K562 (cell line): ENCODE results near the gene BRD3. TPM values are rescaled to one million over a fixed set of nuclear protein-coding genes. Genes with fewer than 3 reads are reported as not detected.

Source experiments
- FOS ChIP-seq: IDR thresholded peaks from 3 replicates; pipeline ENCODE4 v1.6.1; 2011; ENCODE audit not compliant: insufficient read length; ENCODE audit errors: extremely low read depth
- JUND ChIP-seq, 2 experiments: IDR thresholded peaks; 2 replicates in 1 of 2; 3 replicates in 1 of 2; pipeline ENCODE4 v1.6.1; 2011; ENCODE audit warnings: borderline replicate concordance in 2 of 2, low read depth in 2 of 2, low read length in 2 of 2, improper control_type of control experiment in 1 of 2, missing biosample characterization in 1 of 2, missing genetic modification characterization in 1 of 2, missing genetic modification reagents in 1 of 2
- PHTF2 ChIP-seq: fragments of 250-450 bp; sonication (Bioruptor Pico); IDR thresholded peaks from 2 replicates; pipeline ENCODE4 v1.5.0; 2021; ENCODE audit warnings: mild to moderate bottlenecking
- SMAD3 ChIP-seq: fragments of 450-650 bp; formaldehyde crosslinking; conservative IDR thresholded peaks from 2 replicates; pipeline ENCODE4 v1.4.0; 2020; ENCODE audit warnings: mild to moderate bottlenecking
- ZFPM2 ChIP-seq: fragments of 250-450 bp; sonication (Bioruptor Pico); IDR thresholded peaks from 2 replicates; pipeline ENCODE4 v1.5.1; 2022; ENCODE audit warnings: mild to moderate bottlenecking
- ZNF232 ChIP-seq: sonication (generic); formaldehyde crosslinking; IDR thresholded peaks from 2 replicates; pipeline ENCODE4 v1.8.0; 2022; ENCODE audit warnings: mild to moderate bottlenecking, missing genetic modification reagents
- ZNF668 ChIP-seq: fragments of 250-450 bp; sonication (Bioruptor Pico); IDR thresholded peaks from 2 replicates; pipeline ENCODE4 v1.8.0; 2022; ENCODE audit warnings: mild to moderate bottlenecking, inconsistent platforms
- polyA plus RNA-seq, 8 experiments: library from polyadenylated mRNA; depleted of rRNA in 4 of 8; stranded (reverse) in 5 of 8; unstranded in 3 of 8; fragments of >200 nt; fragmentation: Nextera tagmentation in 2 of 8; fragmentation: Illumina TruSeq in 1 of 8; extraction: Ambion mirVana in 2 of 8; extraction: Trizol in 1 of 8; gene quantifications; 2 replicates each; pipeline versions ENCODE4 v1.2.1 to v1.2.3, GENCODE V29; 2011 to 2014; ENCODE audit warnings: inconsistent platforms in 1 of 8, missing spikeins in 1 of 8
- total RNA-seq, 7 experiments: library from RNA; depleted of rRNA in 6 of 7; stranded (reverse); fragments of >200 nt in 6 of 7; fragmentation: Illumina TruSeq in 2 of 7; extraction: Trizol in 2 of 7; gene quantifications; 2 replicates each; pipeline versions ENCODE4 v1.2.1 to v1.2.3, GENCODE V29; 2011 to 2021; ENCODE audit warnings: low replicate concordance in 1 of 7
- TF ChIP-seq, protein P1 (sequence below): fragments of 200-600 bp; sonication (generic); IDR thresholded peaks from one replicate; pipeline ENCODE4 v1.6.1; 2012; ENCODE audit warnings: mild to moderate bottlenecking, low read depth, low read length, inconsistent platforms

BRD3 gene
- total and polyA plus RNA-seq, 9 of the 15 experiments (the other 6 are each of a cell fraction or from before 2014, with no cell fraction given): 0.82 to 37.1 (median 4.2) TPM

DNA sequence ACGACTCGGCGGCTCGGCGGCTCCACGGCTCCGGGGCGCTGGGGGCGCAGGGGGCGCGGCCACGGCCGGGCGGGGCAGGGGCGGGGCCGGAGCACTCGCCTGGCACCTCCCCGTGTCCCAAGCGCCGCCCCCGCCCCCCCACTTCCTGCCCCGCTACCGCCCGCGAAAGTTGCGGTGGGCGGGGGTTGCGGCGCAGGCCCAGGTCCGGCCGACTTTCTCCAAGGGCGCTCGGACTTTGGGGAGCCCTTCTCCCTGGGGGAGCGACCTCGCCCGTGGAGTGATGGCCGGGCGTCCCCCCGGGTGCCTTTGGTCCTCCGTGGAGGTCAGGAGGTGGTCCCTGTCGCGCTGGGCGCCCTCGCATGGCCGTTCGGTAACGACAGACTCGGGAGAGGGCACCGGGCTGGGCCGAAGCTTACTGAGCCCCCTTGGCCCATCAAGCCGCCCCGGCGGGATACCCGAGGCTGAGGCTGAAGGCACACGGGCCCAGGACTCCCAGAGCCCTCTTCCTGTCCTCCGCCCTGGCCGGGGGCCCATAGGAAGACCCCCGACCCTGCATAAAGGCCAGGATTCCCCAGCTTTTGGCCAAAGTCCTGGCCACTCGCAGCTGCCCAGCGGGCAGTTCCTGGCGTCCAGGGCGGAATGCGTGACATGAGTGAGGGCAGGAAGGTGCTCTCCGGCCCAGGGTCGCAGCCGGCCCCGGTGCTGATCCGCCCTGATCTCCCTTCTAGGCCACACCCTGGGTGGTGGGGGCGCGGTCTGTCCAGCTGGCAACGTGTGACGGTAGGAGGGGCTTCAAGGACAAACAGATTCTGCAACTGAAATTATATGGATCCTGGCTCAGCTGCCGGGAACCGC is 74.8 kb downstream of the BRD3 start (continued):
- TF ChIP-seq, protein P1, sequence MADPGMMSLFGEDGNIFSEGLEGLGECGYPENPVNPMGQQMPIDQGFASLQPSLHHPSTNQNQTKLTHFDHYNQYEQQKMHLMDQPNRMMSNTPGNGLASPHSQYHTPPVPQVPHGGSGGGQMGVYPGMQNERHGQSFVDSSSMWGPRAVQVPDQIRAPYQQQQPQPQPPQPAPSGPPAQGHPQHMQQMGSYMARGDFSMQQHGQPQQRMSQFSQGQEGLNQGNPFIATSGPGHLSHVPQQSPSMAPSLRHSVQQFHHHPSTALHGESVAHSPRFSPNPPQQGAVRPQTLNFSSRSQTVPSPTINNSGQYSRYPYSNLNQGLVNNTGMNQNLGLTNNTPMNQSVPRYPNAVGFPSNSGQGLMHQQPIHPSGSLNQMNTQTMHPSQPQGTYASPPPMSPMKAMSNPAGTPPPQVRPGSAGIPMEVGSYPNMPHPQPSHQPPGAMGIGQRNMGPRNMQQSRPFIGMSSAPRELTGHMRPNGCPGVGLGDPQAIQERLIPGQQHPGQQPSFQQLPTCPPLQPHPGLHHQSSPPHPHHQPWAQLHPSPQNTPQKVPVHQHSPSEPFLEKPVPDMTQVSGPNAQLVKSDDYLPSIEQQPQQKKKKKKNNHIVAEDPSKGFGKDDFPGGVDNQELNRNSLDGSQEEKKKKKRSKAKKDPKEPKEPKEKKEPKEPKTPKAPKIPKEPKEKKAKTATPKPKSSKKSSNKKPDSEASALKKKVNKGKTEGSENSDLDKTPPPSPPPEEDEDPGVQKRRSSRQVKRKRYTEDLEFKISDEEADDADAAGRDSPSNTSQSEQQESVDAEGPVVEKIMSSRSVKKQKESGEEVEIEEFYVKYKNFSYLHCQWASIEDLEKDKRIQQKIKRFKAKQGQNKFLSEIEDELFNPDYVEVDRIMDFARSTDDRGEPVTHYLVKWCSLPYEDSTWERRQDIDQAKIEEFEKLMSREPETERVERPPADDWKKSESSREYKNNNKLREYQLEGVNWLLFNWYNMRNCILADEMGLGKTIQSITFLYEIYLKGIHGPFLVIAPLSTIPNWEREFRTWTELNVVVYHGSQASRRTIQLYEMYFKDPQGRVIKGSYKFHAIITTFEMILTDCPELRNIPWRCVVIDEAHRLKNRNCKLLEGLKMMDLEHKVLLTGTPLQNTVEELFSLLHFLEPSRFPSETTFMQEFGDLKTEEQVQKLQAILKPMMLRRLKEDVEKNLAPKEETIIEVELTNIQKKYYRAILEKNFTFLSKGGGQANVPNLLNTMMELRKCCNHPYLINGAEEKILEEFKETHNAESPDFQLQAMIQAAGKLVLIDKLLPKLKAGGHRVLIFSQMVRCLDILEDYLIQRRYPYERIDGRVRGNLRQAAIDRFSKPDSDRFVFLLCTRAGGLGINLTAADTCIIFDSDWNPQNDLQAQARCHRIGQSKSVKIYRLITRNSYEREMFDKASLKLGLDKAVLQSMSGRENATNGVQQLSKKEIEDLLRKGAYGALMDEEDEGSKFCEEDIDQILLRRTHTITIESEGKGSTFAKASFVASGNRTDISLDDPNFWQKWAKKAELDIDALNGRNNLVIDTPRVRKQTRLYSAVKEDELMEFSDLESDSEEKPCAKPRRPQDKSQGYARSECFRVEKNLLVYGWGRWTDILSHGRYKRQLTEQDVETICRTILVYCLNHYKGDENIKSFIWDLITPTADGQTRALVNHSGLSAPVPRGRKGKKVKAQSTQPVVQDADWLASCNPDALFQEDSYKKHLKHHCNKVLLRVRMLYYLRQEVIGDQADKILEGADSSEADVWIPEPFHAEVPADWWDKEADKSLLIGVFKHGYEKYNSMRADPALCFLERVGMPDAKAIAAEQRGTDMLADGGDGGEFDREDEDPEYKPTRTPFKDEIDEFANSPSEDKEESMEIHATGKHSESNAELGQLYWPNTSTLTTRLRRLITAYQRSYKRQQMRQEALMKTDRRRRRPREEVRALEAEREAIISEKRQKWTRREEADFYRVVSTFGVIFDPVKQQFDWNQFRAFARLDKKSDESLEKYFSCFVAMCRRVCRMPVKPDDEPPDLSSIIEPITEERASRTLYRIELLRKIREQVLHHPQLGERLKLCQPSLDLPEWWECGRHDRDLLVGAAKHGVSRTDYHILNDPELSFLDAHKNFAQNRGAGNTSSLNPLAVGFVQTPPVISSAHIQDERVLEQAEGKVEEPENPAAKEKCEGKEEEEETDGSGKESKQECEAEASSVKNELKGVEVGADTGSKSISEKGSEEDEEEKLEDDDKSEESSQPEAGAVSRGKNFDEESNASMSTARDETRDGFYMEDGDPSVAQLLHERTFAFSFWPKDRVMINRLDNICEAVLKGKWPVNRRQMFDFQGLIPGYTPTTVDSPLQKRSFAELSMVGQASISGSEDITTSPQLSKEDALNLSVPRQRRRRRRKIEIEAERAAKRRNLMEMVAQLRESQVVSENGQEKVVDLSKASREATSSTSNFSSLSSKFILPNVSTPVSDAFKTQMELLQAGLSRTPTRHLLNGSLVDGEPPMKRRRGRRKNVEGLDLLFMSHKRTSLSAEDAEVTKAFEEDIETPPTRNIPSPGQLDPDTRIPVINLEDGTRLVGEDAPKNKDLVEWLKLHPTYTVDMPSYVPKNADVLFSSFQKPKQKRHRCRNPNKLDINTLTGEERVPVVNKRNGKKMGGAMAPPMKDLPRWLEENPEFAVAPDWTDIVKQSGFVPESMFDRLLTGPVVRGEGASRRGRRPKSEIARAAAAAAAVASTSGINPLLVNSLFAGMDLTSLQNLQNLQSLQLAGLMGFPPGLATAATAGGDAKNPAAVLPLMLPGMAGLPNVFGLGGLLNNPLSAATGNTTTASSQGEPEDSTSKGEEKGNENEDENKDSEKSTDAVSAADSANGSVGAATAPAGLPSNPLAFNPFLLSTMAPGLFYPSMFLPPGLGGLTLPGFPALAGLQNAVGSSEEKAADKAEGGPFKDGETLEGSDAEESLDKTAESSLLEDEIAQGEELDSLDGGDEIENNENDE: no peak
- TF ChIP-seq JUND (IDR thresholded peaks at IDR 0.05; ENCODE audit: borderline replicate concordance, low read depth, low read length) (no peak), JUND (tag; IDR thresholded peaks at IDR 0.05; ENCODE audit: borderline replicate concordance, low read depth, low read length) (no peak), PHTF2 (CRISPR knock-in tag) (no peak), ZFPM2 (no peak), SMAD3 (no peak), FOS (no peak), ZNF668 (no peak), ZNF232 (no peak)
